Neuronal stem cell (in vitro differentiated cells): ENCODE data around the gene KLF15.

Experiments used
- DNase-seq: peaks from one replicate; pipeline ENCODE4 v3.0.0-alpha.2; 2013; ENCODE audit warnings: low spot score
- H2AFZ ChIP-seq: one replicate; pipeline ENCODE4 v1.6.1; 2013; ENCODE audit warnings: mild to moderate bottlenecking, low read length, inconsistent platforms
- H2AK5ac ChIP-seq: 2 replicates; pipeline ENCODE4 v1.6.1; 2013; ENCODE audit warnings: low read depth, mild to moderate bottlenecking, inconsistent platforms, low read length, moderate library complexity, mixed read lengths
- H2BK120ac ChIP-seq: 2 replicates; pipeline ENCODE4 v1.6.1; 2013; ENCODE audit warnings: low read depth, mild to moderate bottlenecking, inconsistent platforms, low read length, moderate library complexity, mixed read lengths
- H2BK12ac ChIP-seq: one replicate; pipeline ENCODE4 v1.6.1; 2013; ENCODE audit warnings: low read length, inconsistent platforms
- H2BK15ac ChIP-seq: 2 replicates; pipeline ENCODE4 v1.6.1; 2013; ENCODE audit warnings: mild to moderate bottlenecking, low read length, inconsistent platforms, mixed read lengths
- H2BK5ac ChIP-seq: one replicate; pipeline ENCODE4 v1.6.1; 2013; ENCODE audit warnings: inconsistent platforms, mild to moderate bottlenecking, low read length, moderate library complexity
- H3K14ac ChIP-seq: one replicate; pipeline ENCODE4 v1.6.1; 2013; ENCODE audit warnings: low read length, inconsistent platforms
- H3K18ac ChIP-seq: 2 replicates; pipeline ENCODE4 v1.6.1; 2013; ENCODE audit warnings: low read length, inconsistent platforms
- H3K23ac ChIP-seq: 2 replicates; pipeline ENCODE4 v1.6.1; 2013; ENCODE audit warnings: low read depth, mild to moderate bottlenecking, mixed read lengths, low read length, inconsistent platforms; ENCODE audit not compliant: poor library complexity
- H3K27ac ChIP-seq: replicated peaks from 3 replicates; pipeline ENCODE4 v1.5.1; 2013; ENCODE audit warnings: low read length, inconsistent platforms
- H3K27me3 ChIP-seq, 3 experiments: 2 replicates each; pipeline ENCODE4 v1.6.1; 2013; ENCODE audit warnings: low read length in 3 of 3, mild to moderate bottlenecking in 2 of 3, inconsistent platforms in 1 of 3, low read depth in 1 of 3, mixed read lengths in 1 of 3, moderate library complexity in 1 of 3; ENCODE audit not compliant: control insufficient read depth in 3 of 3, insufficient read depth in 3 of 3
- H3K36me3 ChIP-seq, 2 donors: replicated peaks in 1 of 2; 2 replicates each; pipeline ENCODE4 v1.6.1; 2013; ENCODE audit warnings: low read length in 2 of 2; ENCODE audit not compliant: control insufficient read depth in 2 of 2, insufficient read depth in 2 of 2
- H3K4ac ChIP-seq: 2 replicates; pipeline ENCODE4 v1.6.1; 2013; ENCODE audit warnings: inconsistent platforms, mild to moderate bottlenecking, low read length, moderate library complexity
- H3K4me1 ChIP-seq, 2 donors: 1 replicate in 1 of 2; 2 replicates in 1 of 2; pipeline ENCODE4 v1.6.1; 2013; ENCODE audit warnings: low read length in 2 of 2, low read depth in 1 of 2; ENCODE audit not compliant: control insufficient read depth in 2 of 2, insufficient read depth in 1 of 2
- H3K4me2 ChIP-seq: one replicate; pipeline ENCODE4 v1.6.1; 2013; ENCODE audit warnings: mild to moderate bottlenecking, low read length, inconsistent platforms; ENCODE audit not compliant: insufficient read depth, poor library complexity, severe bottlenecking
- H3K4me3 ChIP-seq, 2 donors: 2 replicates each; pipeline ENCODE4 v1.5.1; 2013; ENCODE audit warnings: low read length in 2 of 2, mild to moderate bottlenecking in 2 of 2, inconsistent platforms in 1 of 2, moderate library complexity in 1 of 2
- H3K79me1 ChIP-seq: one replicate; pipeline ENCODE4 v1.6.1; 2013; ENCODE audit warnings: low read depth, mild to moderate bottlenecking, inconsistent platforms, low read length, moderate library complexity
- H3K9ac ChIP-seq: one replicate; pipeline ENCODE4 v1.6.1; 2013; ENCODE audit warnings: mild to moderate bottlenecking, low read depth, low read length, inconsistent platforms; ENCODE audit not compliant: poor library complexity
- H3K9me3 ChIP-seq, 2 donors: replicated peaks in 1 of 2; 2 replicates each; pipeline versions ENCODE3 to v1.6.1; 2013; ENCODE audit warnings: low read length in 2 of 2, mild to moderate bottlenecking in 2 of 2, inconsistent platforms in 1 of 2, low read depth in 1 of 2, mixed read lengths in 1 of 2, moderate library complexity in 1 of 2; ENCODE audit not compliant: control insufficient read depth in 2 of 2, insufficient read depth in 1 of 2
- H4K8ac ChIP-seq: one replicate; pipeline ENCODE4 v1.6.1; 2013; ENCODE audit warnings: low read depth, mild to moderate bottlenecking, inconsistent platforms, low read length, moderate library complexity
- H4K91ac ChIP-seq: one replicate; pipeline ENCODE4 v1.6.1; 2013; ENCODE audit warnings: low read length, low read depth, mild to moderate bottlenecking, inconsistent platforms; ENCODE audit not compliant: poor library complexity
- WGBS, 2 donors: extraction: QIAGEN DNeasy Blood & Tissue Kit; methylation state at CpG; one replicate each; pipeline ENCODE4 v1.1.7; 2013; ENCODE audit warnings: missing lambda C conversion rate in 2 of 2, mixed read lengths in 1 of 2; ENCODE audit not compliant: insufficient read length in 2 of 2, insufficient replicate concordance in 1 of 2; ENCODE audit errors: extremely low coverage in 2 of 2; 5-methylcytosine and 5-hydroxymethylcytosine counted together

The KLF15 gene

DNA sequence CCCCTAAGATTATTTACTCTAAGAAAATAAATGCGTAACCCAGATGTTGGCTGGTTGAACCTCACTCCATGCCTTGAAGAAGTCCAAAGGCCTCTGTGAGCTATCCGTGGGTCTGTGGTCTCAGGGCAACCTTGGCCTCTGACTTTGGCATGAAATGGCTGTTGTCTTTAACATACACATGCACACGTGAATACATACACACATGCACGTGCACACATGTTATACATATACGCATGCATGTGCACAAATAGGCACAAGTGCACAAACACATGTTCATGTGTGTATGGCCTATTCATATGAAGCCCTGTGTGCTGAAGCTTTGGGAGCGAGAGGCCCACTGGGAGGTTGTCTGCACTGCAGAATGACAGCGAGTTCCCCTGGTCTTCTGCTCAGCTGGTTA is 50.8 kb downstream of the KLF15 start:
- Histone ChIP-seq H3K18ac (no peak overlapping the region), H3K9ac (no peak overlapping the region), H2BK120ac (no peak overlapping the region), H3K9me3 (peaks cover 0 to 10% of the 10 kb centered on the region in 2 donors), H4K91ac (no peak overlapping the region), H3K4me1 (no peaks in the 10 kb centered on the region), H2AK5ac (no peak overlapping the region), H3K27ac (no peak overlapping the region), H2BK5ac (no peak overlapping the region), H4K8ac (no peak overlapping the region), H3K14ac (no peak overlapping the region), H2AFZ (no peak overlapping the region), H3K4ac (no peak overlapping the region), H3K79me1 (no peaks in the 10 kb centered on the region), H2BK15ac (no peak overlapping the region), H3K4me2 (no peak overlapping the region), H3K4me3 (peak overlapping the region in 1 of 2 donors; percentile 21), H3K36me3 (no peaks in the 10 kb centered on the region), H2BK12ac (no peak overlapping the region), H3K27me3 (no peaks in the 10 kb centered on the region), H3K23ac (no peak overlapping the region)
- WGBS, 2 donors: no CpG with 5 or more reads among the region's 7 CpGs
- DNase-seq: no peak

GRCh38 chr3:126305427-126305826 is 51.8 kb downstream of the KLF15 start:
- Histone ChIP-seq H2BK12ac (no peak overlapping the region), H3K9me3 (peaks cover 0 to 4% of the 10 kb centered on the region in 2 donors), H3K79me1 (no peaks in the 10 kb centered on the region), H2BK15ac (no peak overlapping the region), H3K23ac (no peak overlapping the region), H3K4me2 (no peak overlapping the region), H2AK5ac (no peak overlapping the region), H3K4me3 (no peak overlapping the region), H3K36me3 (no peaks in the 10 kb centered on the region), H2BK5ac (no peak overlapping the region), H2BK120ac (no peak overlapping the region), H3K4me1 (no peaks in the 10 kb centered on the region), H3K27me3 (no peaks in the 10 kb centered on the region), H4K91ac (no peak overlapping the region), H4K8ac (no peak overlapping the region), H3K4ac (no peak overlapping the region), H2AFZ (no peak overlapping the region), H3K27ac (no peak overlapping the region), H3K9ac (no peak overlapping the region), H3K14ac (no peak overlapping the region), H3K18ac (no peak overlapping the region)
- DNase-seq: no peak

- no CpG with 5 or more reads among the region's 3 CpGs for WGBS, 2 donors
- Histone ChIP-seq H3K9ac (no peak overlapping the region), H2AFZ (no peak overlapping the region), H3K18ac (no peak overlapping the region), H2BK12ac (no peak overlapping the region), H2BK120ac (no peak overlapping the region), H3K23ac (no peak overlapping the region), H3K27me3 (no peaks in the 10 kb centered on the region), H3K4me3 (no peak overlapping the region), H4K91ac (no peak overlapping the region), H3K4me1 (no peaks in the 10 kb centered on the region), H3K27ac (no peak overlapping the region), H3K14ac (no peak overlapping the region), H3K9me3 (no peaks in the 10 kb centered on the region), H2AK5ac (no peak overlapping the region), H3K36me3 (no peaks in the 10 kb centered on the region), H3K4ac (no peak overlapping the region), H2BK15ac (no peak overlapping the region), H3K4me2 (no peak overlapping the region), H3K79me1 (no peaks in the 10 kb centered on the region), H2BK5ac (no peak overlapping the region), H4K8ac (no peak overlapping the region)
- no peak for DNase-seq
These were observed 52.5 kb downstream of the KLF15 start for GRCh38 chr3:126304704-126305103.

GRCh38 chr3:126304291-126304690 is 52.9 kb downstream of the KLF15 start:
- H2BK15ac ChIP-seq: no peak overlapping the region
- H3K9ac ChIP-seq: no peak overlapping the region
- no peak overlapping the region for H3K18ac ChIP-seq
- no peaks in the 10 kb centered on the region for H3K36me3 ChIP-seq
- no peaks in the 10 kb centered on the region for H3K4me1 ChIP-seq
- no peak overlapping the region for H3K4me2 ChIP-seq
- H3K27ac ChIP-seq: no peak overlapping the region
- H4K91ac ChIP-seq: no peak overlapping the region
- no peak overlapping the region for H4K8ac ChIP-seq
- H2BK5ac ChIP-seq: no peak overlapping the region
- H3K4ac ChIP-seq: no peak overlapping the region
- H3K9me3 ChIP-seq: no peaks in the 10 kb centered on the region
- no CpG with 5 or more reads among the region's 3 CpGs for WGBS, 2 donors
- no peaks in the 10 kb centered on the region for H3K27me3 ChIP-seq
- no peak overlapping the region for H3K23ac ChIP-seq
- no peak overlapping the region for H2AFZ ChIP-seq
- no peak overlapping the region for H2AK5ac ChIP-seq
- no peak overlapping the region for H2BK120ac ChIP-seq
- no peak overlapping the region for H3K4me3 ChIP-seq
- H3K79me1 ChIP-seq: no peaks in the 10 kb centered on the region
- H3K14ac ChIP-seq: no peak overlapping the region
- no peak overlapping the region for H2BK12ac ChIP-seq
- DNase-seq: no peak
